Endodermal cell (in vitro differentiated cells): Measurements from ENCODE around the gene ABCB1. TPM values are rescaled to one million over a fixed set of nuclear protein-coding genes. Genes with fewer than 3 reads are reported as not detected.

Source experiments
- DNase-seq: peaks from one replicate; pipeline ENCODE4 v3.0.0-alpha.2; 2017
- H3K27ac ChIP-seq: 2 replicates; pipeline ENCODE4 v1.5.1; 2013; ENCODE audit warnings: mild to moderate bottlenecking, low read depth, low read length, moderate library complexity
- H3K27me3 ChIP-seq: 2 replicates; pipeline ENCODE4 v1.6.1; 2013; ENCODE audit warnings: mild to moderate bottlenecking, low read length, moderate library complexity; ENCODE audit not compliant: insufficient read depth, control insufficient read depth, poor library complexity, severe bottlenecking
- H3K36me3 ChIP-seq: 2 replicates; pipeline ENCODE4 v1.7.0; 2013; ENCODE audit warnings: mild to moderate bottlenecking, low read length, moderate library complexity; ENCODE audit not compliant: control insufficient read depth, insufficient read depth
- H3K4me1 ChIP-seq: one replicate; pipeline ENCODE4 v1.7.0; 2013; ENCODE audit warnings: low read length; ENCODE audit not compliant: control insufficient read depth, insufficient read depth
- H3K4me3 ChIP-seq: 2 replicates; pipeline ENCODE4 v1.5.1; 2013; ENCODE audit warnings: mild to moderate bottlenecking, low read length, moderate library complexity
- H3K9ac ChIP-seq: 2 replicates; pipeline ENCODE4 v1.6.1; 2013; ENCODE audit warnings: mild to moderate bottlenecking, low read length, moderate library complexity; ENCODE audit not compliant: poor library complexity, severe bottlenecking; ENCODE audit errors: extremely low read depth
- H3K9me3 ChIP-seq: 2 replicates; pipeline ENCODE4 v1.6.1; 2013; ENCODE audit warnings: mild to moderate bottlenecking, low read length, moderate library complexity; ENCODE audit not compliant: control insufficient read depth
- H3K27ac Mint-ChIP-seq: 2 replicates; pipeline ENCODE4 v1.8.0; 2020; ENCODE audit warnings: mixed read lengths
- H3K27me3 Mint-ChIP-seq: 2 replicates; pipeline ENCODE4 v1.8.0; 2021; ENCODE audit warnings: mild to moderate bottlenecking, mixed read lengths; ENCODE audit not compliant: insufficient read depth
- H3K36me3 Mint-ChIP-seq: 2 replicates; pipeline ENCODE4 v1.8.0; 2020; ENCODE audit warnings: low read depth, mixed read lengths
- H3K4me1 Mint-ChIP-seq: 2 replicates; pipeline ENCODE4 v1.8.0; 2020; ENCODE audit warnings: mixed read lengths
- H3K4me3 Mint-ChIP-seq: 2 replicates; pipeline ENCODE4 v1.8.0; 2020; ENCODE audit warnings: mild to moderate bottlenecking, moderate library complexity, mixed read lengths
- H3K9me3 Mint-ChIP-seq: 2 replicates; pipeline ENCODE4 v1.8.0; 2020; ENCODE audit warnings: mild to moderate bottlenecking, mixed read lengths
- WGBS, 2 experiments: methylation state at CpG; one replicate each; pipeline versions ENCODE4 v1.1.5 to v1.1.7; 2013; ENCODE audit warnings: missing lambda C conversion rate in 2 of 2, mixed read lengths in 1 of 2; ENCODE audit not compliant: insufficient coverage in 1 of 2, insufficient read length in 1 of 2; 5-methylcytosine and 5-hydroxymethylcytosine counted together
- total RNA-seq, 2 donors: library from RNA; stranded (reverse); fragmentation: NEBNext Ultra II Directional in 1 of 2; extraction: Animal tissue kit (Norgen Biotek cat#: 25700) in 1 of 2; gene quantifications; 2 replicates in 1 of 2; 3 replicates in 1 of 2; pipeline ENCODE4 v1.2.1, GENCODE V29; 2021
- TF ChIP-seq, protein P1 (sequence below): fragments of 200-600 bp; sonication (generic); conservative IDR thresholded peaks from 2 replicates; pipeline ENCODE4 v1.5.0; 2021; ENCODE audit warnings: antibody characterized with exemption, mild to moderate bottlenecking

The ABCB1 gene
- total RNA-seq, 2 donors from 2014 or later, result 0.07 TPM; not detected in 1

DNA sequence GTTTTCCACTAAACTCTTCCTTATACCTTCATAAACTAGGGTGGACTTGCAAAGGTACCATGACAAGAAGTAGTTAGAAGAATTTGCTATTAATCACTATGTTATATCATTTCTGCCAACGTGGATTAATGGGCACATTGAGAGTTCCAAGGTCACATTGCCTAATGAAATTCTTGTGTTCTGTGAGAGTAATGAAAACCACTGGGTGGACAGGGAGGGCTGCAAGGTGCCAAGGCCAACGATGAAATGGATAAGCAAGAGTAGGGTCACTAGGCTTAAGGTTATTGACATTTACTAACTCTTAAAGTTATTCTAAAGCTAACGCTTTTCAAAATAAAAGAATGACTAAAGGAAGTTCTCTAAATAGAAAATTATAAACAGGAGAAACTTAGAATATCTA lies 118.6 kb downstream of the ABCB1 start:
- Mint-ChIP-seq H3K27me3 (peaks cover 14% of the 10 kb centered on the region), H3K36me3 (no peaks in the 10 kb centered on the region), H3K9me3 (no peaks in the 10 kb centered on the region), H3K4me3 (no peak overlapping the region), H3K27ac (no peak overlapping the region), H3K4me1 (peaks cover 6% of the 10 kb centered on the region)
- no peaks in the 10 kb centered on the region for H3K9me3 ChIP-seq
- H3K9ac ChIP-seq, result no peak overlapping the region
- peaks cover 14% of the 10 kb centered on the region for H3K27me3 ChIP-seq
- DNase-seq, result no peak
- no peaks in the 10 kb centered on the region for H3K36me3 ChIP-seq
- no peaks in the 10 kb centered on the region for H3K4me1 ChIP-seq
- 91 to 100% methylated on average over 1 to 2 of the region's 3 CpGs for WGBS, 2 experiments
- H3K4me3 ChIP-seq, result no peak overlapping the region
- H3K27ac ChIP-seq, result no peak overlapping the region
- TF ChIP-seq, protein P1, sequence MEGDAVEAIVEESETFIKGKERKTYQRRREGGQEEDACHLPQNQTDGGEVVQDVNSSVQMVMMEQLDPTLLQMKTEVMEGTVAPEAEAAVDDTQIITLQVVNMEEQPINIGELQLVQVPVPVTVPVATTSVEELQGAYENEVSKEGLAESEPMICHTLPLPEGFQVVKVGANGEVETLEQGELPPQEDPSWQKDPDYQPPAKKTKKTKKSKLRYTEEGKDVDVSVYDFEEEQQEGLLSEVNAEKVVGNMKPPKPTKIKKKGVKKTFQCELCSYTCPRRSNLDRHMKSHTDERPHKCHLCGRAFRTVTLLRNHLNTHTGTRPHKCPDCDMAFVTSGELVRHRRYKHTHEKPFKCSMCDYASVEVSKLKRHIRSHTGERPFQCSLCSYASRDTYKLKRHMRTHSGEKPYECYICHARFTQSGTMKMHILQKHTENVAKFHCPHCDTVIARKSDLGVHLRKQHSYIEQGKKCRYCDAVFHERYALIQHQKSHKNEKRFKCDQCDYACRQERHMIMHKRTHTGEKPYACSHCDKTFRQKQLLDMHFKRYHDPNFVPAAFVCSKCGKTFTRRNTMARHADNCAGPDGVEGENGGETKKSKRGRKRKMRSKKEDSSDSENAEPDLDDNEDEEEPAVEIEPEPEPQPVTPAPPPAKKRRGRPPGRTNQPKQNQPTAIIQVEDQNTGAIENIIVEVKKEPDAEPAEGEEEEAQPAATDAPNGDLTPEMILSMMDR, result no peak

DNA sequence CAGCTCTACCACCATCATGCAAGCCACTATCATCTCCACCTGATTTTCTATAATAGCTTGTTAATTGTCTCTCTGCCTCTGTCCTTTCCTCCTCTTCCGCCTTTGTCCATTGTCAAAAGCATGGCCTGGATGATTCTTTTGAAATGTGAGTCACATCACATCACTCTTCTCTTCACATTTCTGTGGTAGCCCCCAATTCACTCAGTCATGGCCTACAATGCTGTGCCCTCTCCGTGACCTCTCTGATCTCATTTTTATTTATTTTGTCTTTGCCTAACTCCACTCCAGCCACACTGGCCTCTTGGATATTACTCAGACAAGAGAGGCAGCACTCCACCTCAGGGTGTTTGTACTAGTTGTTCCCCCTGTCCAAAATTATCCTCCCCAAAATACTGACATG lies 120.3 kb downstream of the ABCB1 start:
- Mint-ChIP-seq H3K9me3 (no peaks in the 10 kb centered on the region), H3K4me1 (no peaks in the 10 kb centered on the region), H3K36me3 (no peaks in the 10 kb centered on the region), H3K27ac (no peak overlapping the region), H3K27me3 (peaks cover 27% of the 10 kb centered on the region), H3K4me3 (no peak overlapping the region)
- H3K27me3 ChIP-seq, result peaks cover 29% of the 10 kb centered on the region
- no peak for DNase-seq
- H3K27ac ChIP-seq, result no peak overlapping the region
- H3K4me3 ChIP-seq, result no peak overlapping the region
- no peaks in the 10 kb centered on the region for H3K9me3 ChIP-seq
- H3K4me1 ChIP-seq, result no peaks in the 10 kb centered on the region
- 78 to 95% methylated on average over 2 of the region's 2 CpGs for WGBS, 2 experiments
- no peak overlapping the region for H3K9ac ChIP-seq
- TF ChIP-seq, protein P1, result no peak
- H3K36me3 ChIP-seq, result no peaks in the 10 kb centered on the region

DNA sequence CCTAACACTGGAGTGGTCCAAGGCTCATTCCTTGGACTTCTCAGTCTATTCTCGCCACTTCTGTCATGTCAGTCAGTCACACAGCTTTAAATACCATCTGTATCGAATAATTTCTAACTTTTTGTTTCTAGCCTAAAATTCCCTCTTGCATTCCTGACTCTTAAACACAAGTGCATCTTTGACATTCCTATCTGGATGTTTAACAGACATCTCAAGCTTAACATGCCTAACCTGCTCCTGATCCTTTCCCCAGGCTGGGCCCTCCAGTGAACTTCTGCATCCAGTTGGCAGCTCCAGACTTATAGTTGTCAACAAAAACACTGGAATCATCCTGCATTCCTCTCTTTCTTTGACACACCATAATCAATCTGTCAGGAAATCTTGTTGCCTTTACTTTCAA lies 120.7 kb downstream of the ABCB1 start:
- no peak overlapping the region for H3K27ac Mint-ChIP-seq
- Histone ChIP-seq H3K27ac (no peak overlapping the region), H3K9me3 (no peaks in the 10 kb centered on the region), H3K4me1 (no peaks in the 10 kb centered on the region), H3K36me3 (no peaks in the 10 kb centered on the region), H3K4me3 (no peak overlapping the region), H3K27me3 (peaks cover 34% of the 10 kb centered on the region), H3K9ac (no peak overlapping the region)
- no peak for DNase-seq
- H3K4me1 Mint-ChIP-seq, result peaks cover 1% of the 10 kb centered on the region
- no peaks in the 10 kb centered on the region for H3K9me3 Mint-ChIP-seq
- H3K36me3 Mint-ChIP-seq, result no peaks in the 10 kb centered on the region
- no peak overlapping the region for H3K4me3 Mint-ChIP-seq
- WGBS, 2 experiments, result 86 to 100% methylated on average over 2 of the region's 2 CpGs
- TF ChIP-seq, protein P1, result no peak
- H3K27me3 Mint-ChIP-seq, result peaks cover 26% of the 10 kb centered on the region
